Measurements from ENCODE around the gene FCRLA.

FCRLA gene

DNA sequence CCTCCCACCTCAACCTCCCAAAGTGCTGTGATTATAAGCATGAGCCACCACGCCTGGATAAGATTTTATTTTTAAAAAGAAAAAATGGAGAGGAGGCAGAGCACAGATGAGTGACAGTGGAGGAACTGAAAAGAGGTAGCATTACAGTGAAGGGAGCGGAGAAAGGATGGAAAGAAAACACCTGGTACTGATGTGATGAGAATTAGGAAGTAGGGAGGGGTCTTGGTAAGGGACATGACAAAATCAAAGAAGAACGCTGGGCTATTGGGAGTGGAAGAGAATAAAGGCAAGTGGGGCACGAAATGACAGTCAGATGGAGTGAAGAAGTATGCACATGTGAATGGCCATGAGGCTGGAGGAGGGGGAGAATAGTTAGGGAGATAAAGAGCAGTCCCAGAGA is 2.3 kb downstream of the FCRLA start:
- Histone ChIP-seq H3K27me3 (replicated peaks; ENCODE audit: insufficient read depth, low read length) (no peaks in the 10 kb centered on the region), H3F3A (ENCODE audit: insufficient read depth, low read length) (peaks cover 8% of the 10 kb centered on the region; the same call in 1 of the 2 replicates), H3K9me3 (replicated peaks; ENCODE audit: insufficient read depth, low read length) (no peaks in the 10 kb centered on the region), H4K20me1 (ENCODE audit: insufficient read depth, low read length) (no peaks in the 10 kb centered on the region), H3K9ac (ENCODE audit: low read length) (no peak overlapping the region), H3K79me2 (ENCODE audit: low read length) (no peaks in the 10 kb centered on the region), H3K4me2 (ENCODE audit: low read depth, low read length) (no peak overlapping the region), H3K36me3 (replicated peaks; ENCODE audit: insufficient read depth, low read length) (no peaks in the 10 kb centered on the region), H3K27ac (ENCODE audit: low read length) (no peak overlapping the region), H2AFZ (ENCODE audit: low read length) (no peak overlapping the region), H3K9me2 (replicated peaks; ENCODE audit: insufficient read depth, low read length) (no peaks in the 10 kb centered on the region), H3K4me1 (ENCODE audit: low read length) (peaks cover 23% of the 10 kb centered on the region), H3K4me3 (ENCODE audit: low read length) (no peak overlapping the region)
- DNase-seq: no peak
- TF ChIP-seq EZH2phosphoT487 (IDR thresholded peaks at IDR 0.05; ENCODE audit: low read length) (no peak), CTCF (IDR thresholded peaks at IDR 0.05; ENCODE audit: low read length) (no peak), EZH2 (optimal IDR thresholded peaks at IDR 0.05; ENCODE audit: low read depth, low read length) (no peak)

DNA sequence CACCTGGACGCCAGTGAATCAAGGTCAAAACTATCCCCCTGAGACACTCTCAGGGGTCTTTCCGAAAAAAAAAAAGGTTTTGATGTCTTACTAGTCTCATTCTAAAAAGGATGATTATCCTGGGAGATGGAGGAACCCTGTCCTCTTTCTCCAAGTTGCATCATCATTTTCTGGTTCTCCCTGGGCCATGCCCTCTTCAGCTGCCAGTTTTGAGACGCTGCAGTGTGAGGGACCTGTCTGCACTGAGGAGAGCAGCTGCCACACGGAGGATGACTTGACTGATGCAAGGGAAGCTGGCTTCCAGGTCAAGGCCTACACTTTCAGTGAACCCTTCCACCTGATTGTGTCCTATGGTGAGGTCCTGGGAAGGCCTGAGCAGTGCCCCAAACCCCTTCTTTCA is 3.5 kb downstream of the FCRLA start:
- TF ChIP-seq EZH2phosphoT487 (IDR thresholded peaks at IDR 0.05; ENCODE audit: low read length): no peak
- TF ChIP-seq CTCF (IDR thresholded peaks at IDR 0.05; ENCODE audit: low read length): no peak
- TF ChIP-seq EZH2 (optimal IDR thresholded peaks at IDR 0.05; ENCODE audit: low read depth, low read length): no peak
- Histone ChIP-seq H3K27me3 (replicated peaks; ENCODE audit: insufficient read depth, low read length) (no peaks in the 10 kb centered on the region), H3F3A (ENCODE audit: insufficient read depth, low read length) (peaks cover 8% of the 10 kb centered on the region; the same call in 1 of the 2 replicates), H3K9ac (ENCODE audit: low read length) (no peak overlapping the region), H3K4me3 (ENCODE audit: low read length) (no peak overlapping the region), H3K79me2 (ENCODE audit: low read length) (no peaks in the 10 kb centered on the region), H3K9me3 (replicated peaks; ENCODE audit: insufficient read depth, low read length) (no peaks in the 10 kb centered on the region), H3K4me1 (ENCODE audit: low read length) (peaks cover 23% of the 10 kb centered on the region), H3K4me2 (ENCODE audit: low read depth, low read length) (no peak overlapping the region), H3K36me3 (replicated peaks; ENCODE audit: insufficient read depth, low read length) (no peaks in the 10 kb centered on the region), H3K9me2 (replicated peaks; ENCODE audit: insufficient read depth, low read length) (no peaks in the 10 kb centered on the region), H3K27ac (ENCODE audit: low read length) (no peak overlapping the region), H4K20me1 (ENCODE audit: insufficient read depth, low read length) (no peaks in the 10 kb centered on the region), H2AFZ (ENCODE audit: low read length) (no peak overlapping the region)
- DNase-seq: no peak

DNA sequence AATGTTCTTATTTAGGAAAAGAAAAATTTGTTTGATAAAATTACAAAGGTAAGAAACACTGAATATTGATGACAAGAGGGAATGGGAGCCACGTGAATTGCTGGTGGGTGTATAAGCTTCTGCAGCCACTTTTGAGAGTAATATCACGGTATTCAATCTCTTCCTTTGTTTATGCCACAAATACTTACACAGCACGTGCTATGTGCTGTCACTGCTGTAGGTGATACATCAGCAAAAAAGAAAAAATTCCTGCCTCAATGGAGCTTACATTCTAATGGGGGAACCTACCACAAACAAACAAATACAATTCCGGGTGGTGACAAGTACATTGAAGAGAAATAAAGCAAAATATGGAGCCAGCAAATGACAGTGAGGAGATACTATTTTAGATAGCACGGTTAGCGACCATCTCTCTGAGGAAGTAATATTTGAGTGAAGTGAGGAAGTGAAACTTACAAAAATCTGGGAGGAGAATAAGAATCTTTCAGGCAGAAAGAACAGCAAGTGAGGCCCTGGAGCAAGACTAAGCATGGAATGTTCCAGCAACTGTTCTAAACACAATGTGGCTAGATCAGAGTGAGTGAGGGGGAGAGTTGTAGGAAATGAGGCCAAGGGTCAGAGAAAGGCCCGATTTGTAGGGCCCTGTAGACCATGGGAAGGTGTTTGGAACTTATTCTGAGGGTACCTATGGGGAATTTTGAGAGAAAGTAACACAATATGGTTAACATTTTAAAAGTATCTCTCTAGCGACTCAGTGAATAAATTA is 11.7 kb downstream of the FCRLA start:
- TF ChIP-seq EZH2 (optimal IDR thresholded peaks at IDR 0.05; ENCODE audit: low read depth, low read length) (no peak), CTCF (IDR thresholded peaks at IDR 0.05; ENCODE audit: low read length) (no peak), EZH2phosphoT487 (IDR thresholded peaks at IDR 0.05; ENCODE audit: low read length) (no peak)
- Histone ChIP-seq H3K4me1 (ENCODE audit: low read length) (peaks cover 10% of the 10 kb centered on the region), H3K9me2 (replicated peaks; ENCODE audit: insufficient read depth, low read length) (no peaks in the 10 kb centered on the region), H4K20me1 (ENCODE audit: insufficient read depth, low read length) (no peaks in the 10 kb centered on the region), H3K27ac (ENCODE audit: low read length) (peak overlapping the region; percentile 5; the same call in 1 of the 2 replicates), H3K9me3 (replicated peaks; ENCODE audit: insufficient read depth, low read length) (no peaks in the 10 kb centered on the region), H3F3A (ENCODE audit: insufficient read depth, low read length) (peaks cover 10% of the 10 kb centered on the region; the same call in 1 of the 2 replicates), H3K36me3 (replicated peaks; ENCODE audit: insufficient read depth, low read length) (no peaks in the 10 kb centered on the region), H3K4me3 (ENCODE audit: low read length) (no peak overlapping the region), H3K79me2 (ENCODE audit: low read length) (no peaks in the 10 kb centered on the region), H3K27me3 (replicated peaks; ENCODE audit: insufficient read depth, low read length) (no peaks in the 10 kb centered on the region), H2AFZ (ENCODE audit: low read length) (peak overlapping the region; percentile 23; the same call in 1 of the 2 replicates), H3K4me2 (ENCODE audit: low read depth, low read length) (peak overlapping the region; percentile 35), H3K9ac (ENCODE audit: low read length) (no peak overlapping the region)
- peak; percentile 25 for DNase-seq
